ENCODE data around the gene MAN1A1. TPM values are rescaled to one million over a fixed set of nuclear protein-coding genes. Genes with fewer than 3 reads are reported as not detected.
A peak's percentile ranks its signal among the peaks of the same experiment; 100 is the strongest.

MAN1A1 gene
- polyA plus RNA-seq, 2 of the 4 experiments (the other 2 are of a cell fraction), result 0.05 TPM; not detected in 1

GRCh38 chr6:119334535-119335264, 14.9 kb downstream of the MAN1A1 start:
- TF ChIP-seq POLR2AphosphoS2 (conservative IDR thresholded peaks at IDR 0.05; ENCODE audit: low read length) (no peak), JUNB (IDR thresholded peaks at IDR 0.05) (no peak), MAZ (IDR thresholded peaks at IDR 0.05; ENCODE audit: borderline replicate concordance, low read depth, low read length) (no peak), EP300 (IDR thresholded peaks at IDR 0.05) (no peak), RCOR1 (IDR thresholded peaks at IDR 0.05; ENCODE audit: low read depth, low read length) (no peak), KDM1A (IDR thresholded peaks at IDR 0.05; ENCODE audit: low read depth) (no peak)
- TF ChIP-seq, protein P1, sequence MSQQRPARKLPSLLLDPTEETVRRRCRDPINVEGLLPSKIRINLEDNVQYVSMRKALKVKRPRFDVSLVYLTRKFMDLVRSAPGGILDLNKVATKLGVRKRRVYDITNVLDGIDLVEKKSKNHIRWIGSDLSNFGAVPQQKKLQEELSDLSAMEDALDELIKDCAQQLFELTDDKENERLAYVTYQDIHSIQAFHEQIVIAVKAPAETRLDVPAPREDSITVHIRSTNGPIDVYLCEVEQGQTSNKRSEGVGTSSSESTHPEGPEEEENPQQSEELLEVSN (IDR thresholded peaks at IDR 0.05; ENCODE audit: borderline replicate concordance, low read depth), result no peak
- TF ChIP-seq, protein P2, sequence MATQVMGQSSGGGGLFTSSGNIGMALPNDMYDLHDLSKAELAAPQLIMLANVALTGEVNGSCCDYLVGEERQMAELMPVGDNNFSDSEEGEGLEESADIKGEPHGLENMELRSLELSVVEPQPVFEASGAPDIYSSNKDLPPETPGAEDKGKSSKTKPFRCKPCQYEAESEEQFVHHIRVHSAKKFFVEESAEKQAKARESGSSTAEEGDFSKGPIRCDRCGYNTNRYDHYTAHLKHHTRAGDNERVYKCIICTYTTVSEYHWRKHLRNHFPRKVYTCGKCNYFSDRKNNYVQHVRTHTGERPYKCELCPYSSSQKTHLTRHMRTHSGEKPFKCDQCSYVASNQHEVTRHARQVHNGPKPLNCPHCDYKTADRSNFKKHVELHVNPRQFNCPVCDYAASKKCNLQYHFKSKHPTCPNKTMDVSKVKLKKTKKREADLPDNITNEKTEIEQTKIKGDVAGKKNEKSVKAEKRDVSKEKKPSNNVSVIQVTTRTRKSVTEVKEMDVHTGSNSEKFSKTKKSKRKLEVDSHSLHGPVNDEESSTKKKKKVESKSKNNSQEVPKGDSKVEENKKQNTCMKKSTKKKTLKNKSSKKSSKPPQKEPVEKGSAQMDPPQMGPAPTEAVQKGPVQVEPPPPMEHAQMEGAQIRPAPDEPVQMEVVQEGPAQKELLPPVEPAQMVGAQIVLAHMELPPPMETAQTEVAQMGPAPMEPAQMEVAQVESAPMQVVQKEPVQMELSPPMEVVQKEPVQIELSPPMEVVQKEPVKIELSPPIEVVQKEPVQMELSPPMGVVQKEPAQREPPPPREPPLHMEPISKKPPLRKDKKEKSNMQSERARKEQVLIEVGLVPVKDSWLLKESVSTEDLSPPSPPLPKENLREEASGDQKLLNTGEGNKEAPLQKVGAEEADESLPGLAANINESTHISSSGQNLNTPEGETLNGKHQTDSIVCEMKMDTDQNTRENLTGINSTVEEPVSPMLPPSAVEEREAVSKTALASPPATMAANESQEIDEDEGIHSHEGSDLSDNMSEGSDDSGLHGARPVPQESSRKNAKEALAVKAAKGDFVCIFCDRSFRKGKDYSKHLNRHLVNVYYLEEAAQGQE (IDR thresholded peaks at IDR 0.05), result no peak
- Histone ChIP-seq H3K4me1 (no peaks in the 10 kb centered on the region), H3K4me3 (no peak overlapping the region), H3K9me3 (no peaks in the 10 kb centered on the region), H3K4me2 (no peak overlapping the region), H3K27ac (no peak overlapping the region)
- FAIRE-seq (no peak), DNase-seq (ENCODE audit: low read depth in 1 of 2, low spot score in 1 of 2) (no peak), ATAC-seq (no peak)
- WGBS (ENCODE audit: missing lambda C conversion rate), result 18% methylated on average over 1 of the region's 1 CpG
- ChIA-PET CTCF (interaction anchor here (1.3 to 1.9 kb wide), 4 partner anchors 8 to 20 kb away, joined by 3 to 7 read pairs (median 5); no protein-coding TSS in a partner anchor), POLR2A (no interaction called here)

DNA sequence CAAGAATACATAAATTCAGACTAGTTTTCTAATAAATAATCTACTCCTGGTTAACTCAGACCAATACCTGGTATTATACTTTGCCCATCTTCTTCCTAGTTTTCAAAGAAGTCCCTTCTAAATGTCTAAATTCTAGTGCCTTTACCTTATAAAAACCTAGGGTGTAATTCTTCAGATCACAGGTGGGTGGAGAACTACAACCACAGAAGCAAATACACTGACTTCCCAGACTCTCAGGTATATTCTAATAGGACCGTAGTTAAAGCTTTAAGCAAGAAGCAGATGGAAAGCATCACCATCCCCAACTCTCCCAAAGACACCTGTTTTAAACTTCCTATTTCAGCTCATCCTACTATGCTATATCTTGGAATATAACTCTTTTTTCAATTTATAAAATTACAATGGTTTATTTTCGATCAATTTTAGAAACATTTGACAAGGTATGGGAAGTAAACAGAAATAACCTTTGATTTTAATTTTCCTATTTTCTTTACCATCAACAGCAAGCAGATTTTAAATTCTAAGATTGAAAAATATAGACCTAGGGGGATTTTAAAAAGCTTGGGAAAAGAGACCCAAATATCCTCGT, 15.8 kb downstream of the MAN1A1 start:
- TF ChIP-seq RAD21 (conservative IDR thresholded peaks at IDR 0.05 in 1 of 2, IDR thresholded peaks at IDR 0.05 in 1 of 2) (peak; percentile 31 to 35; a peak in 2 of 5 replicates), JUN (IDR thresholded peaks at IDR 0.05) (no peak), EP300 (IDR thresholded peaks at IDR 0.05) (no peak), SMC3 (IDR thresholded peaks at IDR 0.05) (0 out of 3 replicates have a peak, but pooled peaks have one; percentile 9), CTCF (IDR thresholded peaks at IDR 0.05) (peak; percentile 31; the same call in 2 of the 3 replicates), HDAC2 (IDR thresholded peaks at IDR 0.05) (no peak), CHD2 (IDR thresholded peaks at IDR 0.05; ENCODE audit: low read length, partially characterized antibody) (no peak), MYC (IDR thresholded peaks at IDR 0.05; ENCODE audit: borderline replicate concordance, low read length) (no peak), MAFK (IDR thresholded peaks at IDR 0.05; ENCODE audit: partially characterized antibody) (no peak), RARB (CRISPR knock-in tag; IDR thresholded peaks at IDR 0.05) (no peak), FOXS1 (CRISPR knock-in tag; IDR thresholded peaks at IDR 0.05) (no peak), HOXB5 (CRISPR knock-in tag; IDR thresholded peaks at IDR 0.05) (no peak), CEBPB (IDR thresholded peaks at IDR 0.05) (no peak), POLR2AphosphoS2 (conservative IDR thresholded peaks at IDR 0.05; ENCODE audit: low read length) (no peak), MAZ (IDR thresholded peaks at IDR 0.05; ENCODE audit: borderline replicate concordance, low read depth, low read length) (no peak), SREBF2 (IDR thresholded peaks at IDR 0.05) (no peak), NFE2L2 (conservative IDR thresholded peaks at IDR 0.05; ENCODE audit: low read length) (no peak), FOSL2 (IDR thresholded peaks at IDR 0.05) (no peak), FOSL2 (CRISPR knock-in tag; IDR thresholded peaks at IDR 0.05) (no peak), ZC3H11A (IDR thresholded peaks at IDR 0.05) (no peak), PHF8 (IDR thresholded peaks at IDR 0.05; ENCODE audit: borderline replicate concordance, low read depth) (no peak)
- TF ChIP-seq, protein P3, sequence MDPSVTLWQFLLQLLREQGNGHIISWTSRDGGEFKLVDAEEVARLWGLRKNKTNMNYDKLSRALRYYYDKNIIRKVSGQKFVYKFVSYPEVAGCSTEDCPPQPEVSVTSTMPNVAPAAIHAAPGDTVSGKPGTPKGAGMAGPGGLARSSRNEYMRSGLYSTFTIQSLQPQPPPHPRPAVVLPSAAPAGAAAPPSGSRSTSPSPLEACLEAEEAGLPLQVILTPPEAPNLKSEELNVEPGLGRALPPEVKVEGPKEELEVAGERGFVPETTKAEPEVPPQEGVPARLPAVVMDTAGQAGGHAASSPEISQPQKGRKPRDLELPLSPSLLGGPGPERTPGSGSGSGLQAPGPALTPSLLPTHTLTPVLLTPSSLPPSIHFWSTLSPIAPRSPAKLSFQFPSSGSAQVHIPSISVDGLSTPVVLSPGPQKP (IDR thresholded peaks at IDR 0.05; ENCODE audit: low read depth, low read length), result no peak
- WGBS (ENCODE audit: missing lambda C conversion rate), result 38% methylated on average over 3 of the region's 3 CpGs
- ATAC-seq (peak in 1 of 2 experiments; percentile 52; a peak in 1 of 6 replicates), DNase-seq (ENCODE audit: low read depth in 1 of 2, low spot score in 1 of 2) (peak in 1 of 2 experiments; percentile 19), FAIRE-seq (no peak)
- Histone ChIP-seq H3K4me3 (no peak overlapping the region), H3K4me2 (no peak overlapping the region), H3K9me3 (no peaks in the 10 kb centered on the region), H3K4me1 (no peaks in the 10 kb centered on the region), H3K27ac (no peak overlapping the region)
- CTCF ChIA-PET, result interaction anchor here (1.0 to 1.9 kb wide), 6 partner anchors 9 to 33 kb away, joined by 3 to 7 read pairs (median 5); no protein-coding TSS in a partner anchor
- POLR2A ChIA-PET, result no interaction called here
